HCT116 (cell line): ENCODE data around the gene TAF4B. TPM values are rescaled to one million over a fixed set of nuclear protein-coding genes. Genes with fewer than 3 reads are reported as not detected.

Source experiments
- ATAC-seq: fragments of 200-7000 bp; cut with Tn5 transposase; 2 replicates; pipeline ENCODE4 v1.9.1; 2020; ENCODE audit warnings: mild to moderate bottlenecking, moderate library complexity
- BruUV-seq: library from RNA; stranded (reverse); fragments of 400-500 nt; replicated peaks from 2 replicates; lab custom pipeline; 2021; lab: Mats Ljungman, UMichigan
- CTCF ChIA-PET: fragments of 300-600 bp; sonication (Branson Sonifier 250); formaldehyde crosslinking; loops from one replicate; lab custom pipeline; 2021; ENCODE audit warnings: antibody characterized with exemption; lab: Charles Lee
- POLR2A ChIA-PET: fragments of 300-600, 350-600 bp; sonication (Branson Sonifier 250); formaldehyde crosslinking; loops from one replicate; lab custom pipeline; 2021; ENCODE audit warnings: antibody characterized with exemption; lab: Charles Lee
- RAD21 ChIA-PET, 2 experiments: fragments of 300-600 bp; sonication (Branson Sonifier 250); formaldehyde crosslinking; loops; one replicate each; lab custom pipeline; 2023; ENCODE audit warnings: low total read pairs in 2 of 2; ENCODE audit not compliant: uncharacterized antibody in 2 of 2, unreplicated experiment in 2 of 2, low non-redundant PET in 1 of 2; lab: Charles Lee
- DNase-seq: peaks from one replicate; pipeline ENCODE4 v3.0.0-alpha.2; 2010; ENCODE audit warnings: low read depth, low spot score
- H2AFZ ChIP-seq: fragments of 200-600 bp; shearing (Covaris generic), sonication (generic); 2 replicates; pipeline ENCODE4 v1.6.1; 2017; ENCODE audit warnings: low read depth, mixed run types, mixed read lengths, antibody characterized with exemption, low read length; ENCODE audit not compliant: poor library complexity, severe bottlenecking
- H3K27ac ChIP-seq: 2 replicates; pipeline ENCODE4 v1.5.1; 2012; ENCODE audit warnings: low read depth, low read length
- H3K27me3 ChIP-seq: fragments of 200-600 bp; sonication (generic); 2 replicates; pipeline ENCODE4 v1.6.1; 2016; ENCODE audit warnings: mixed run types, low read length, mixed read lengths; ENCODE audit not compliant: insufficient read depth
- H3K36me3 ChIP-seq, 2 experiments: fragments of 200-500 bp in 1 of 2; fragments of 200-600 bp in 1 of 2; sonication (Bioruptor generic) in 1 of 2; sonication (generic) in 1 of 2; 2 replicates each; pipeline versions ENCODE4 v1.5.1 to v1.6.1; 2014 to 2016; ENCODE audit warnings: low read length in 2 of 2, inconsistent platforms in 1 of 2, mixed read lengths in 1 of 2, mixed run types in 1 of 2; ENCODE audit not compliant: insufficient read depth in 2 of 2, control insufficient read depth in 1 of 2
- H3K4me1 ChIP-seq, 2 experiments: fragments of 200-600 bp in 1 of 2; sonication (generic) in 1 of 2; 2 replicates each; pipeline versions ENCODE4 v1.5.1 to v1.6.1; 2012 to 2017; ENCODE audit warnings: low read length in 2 of 2, inconsistent platforms in 1 of 2, mild to moderate bottlenecking in 1 of 2, mixed read lengths in 1 of 2, mixed run types in 1 of 2, moderate library complexity in 1 of 2; ENCODE audit not compliant: insufficient read depth in 2 of 2, control insufficient read depth in 1 of 2
- H3K4me2 ChIP-seq: fragments of 200-600 bp; sonication (generic); 2 replicates; pipeline ENCODE4 v1.6.1; 2017; ENCODE audit warnings: mixed run types, low read length, mixed read lengths
- H3K4me3 ChIP-seq, 2 experiments: fragments of 200-600 bp in 1 of 2; sonication (generic) in 1 of 2; replicated peaks in 1 of 2; 2 replicates each; pipeline ENCODE4 v1.5.1; 2011 to 2016; ENCODE audit warnings: low read length in 2 of 2, control low read depth in 1 of 2, low read depth in 1 of 2, mild to moderate bottlenecking in 1 of 2, mixed read lengths in 1 of 2, mixed run types in 1 of 2
- H3K79me2 ChIP-seq: fragments of 200-600 bp; sonication (generic); 2 replicates; pipeline ENCODE4 v1.6.1; 2017; ENCODE audit warnings: mild to moderate bottlenecking, mixed run types, low read length, moderate library complexity, mixed read lengths; ENCODE audit not compliant: insufficient read depth
- H3K9ac ChIP-seq: fragments of 200-600 bp; sonication (generic); 2 replicates; pipeline ENCODE4 v1.6.1; 2016; ENCODE audit warnings: low read length, mixed read lengths
- H3K9me2 ChIP-seq: fragments of 200-600 bp; sonication (generic), shearing (Covaris generic); 2 replicates; pipeline ENCODE4 v1.6.1; 2017; ENCODE audit warnings: mixed run types, mild to moderate bottlenecking, moderate library complexity; ENCODE audit not compliant: insufficient read depth
- H3K9me3 ChIP-seq, 2 experiments: fragments of 200-500 bp in 1 of 2; fragments of 200-600 bp in 1 of 2; sonication (Bioruptor generic) in 1 of 2; sonication (generic) in 1 of 2; 2 replicates each; pipeline ENCODE4 v1.6.1; 2014 to 2017; ENCODE audit warnings: low read length in 2 of 2, mixed read lengths in 2 of 2, inconsistent platforms in 1 of 2, low read depth in 1 of 2, mild to moderate bottlenecking in 1 of 2, mixed run types in 1 of 2, moderate library complexity in 1 of 2; ENCODE audit not compliant: control insufficient read depth in 1 of 2, insufficient read depth in 1 of 2
- H4K20me1 ChIP-seq: fragments of 200-600 bp; sonication (generic), shearing (Covaris generic); 2 replicates; pipeline ENCODE4 v1.6.1; 2017; ENCODE audit warnings: mixed run types, mild to moderate bottlenecking, moderate library complexity; ENCODE audit not compliant: insufficient read depth
- CBX3 ChIP-seq: IDR thresholded peaks from 2 replicates; pipeline ENCODE4 v1.6.1; 2012; ENCODE audit warnings: low read depth
- CTCF ChIP-seq, 3 experiments: fragments of 200-600 bp in 1 of 3; sonication (generic) in 1 of 3; IDR thresholded peaks in 2 of 3; conservative IDR thresholded peaks in 1 of 3; 2 replicates each; pipeline ENCODE4 v1.5.1; 2012 to 2017; ENCODE audit warnings: low read depth in 2 of 3, low read length in 2 of 3, antibody characterized with exemption in 1 of 3, borderline replicate concordance in 1 of 3, control low read depth in 1 of 3, mild to moderate bottlenecking in 1 of 3, mixed read lengths in 1 of 3, mixed run types in 1 of 3, moderate library complexity in 1 of 3; ENCODE audit not compliant: insufficient read depth in 1 of 3
- EGR1 ChIP-seq: IDR thresholded peaks from 2 replicates; pipeline ENCODE4 v1.6.1; 2012; ENCODE audit warnings: low read depth
- ELF1 ChIP-seq: IDR thresholded peaks from 2 replicates; pipeline ENCODE4 v1.6.1; 2012; ENCODE audit warnings: low read depth, borderline replicate concordance
- EZH2 ChIP-seq: fragments of 200-600 bp; sonication (generic); IDR thresholded peaks from 2 replicates; pipeline ENCODE4 v1.6.1; 2017; ENCODE audit warnings: antibody characterized with exemption, mixed run types
- EZH2phosphoT487 ChIP-seq: fragments of 200-600 bp; IDR thresholded peaks from 2 replicates; pipeline ENCODE4 v1.6.1; 2018; ENCODE audit warnings: antibody characterized with exemption, borderline replicate concordance
- FOSL1 ChIP-seq: IDR thresholded peaks from 2 replicates; pipeline ENCODE4 v1.6.1; 2012; ENCODE audit warnings: low read depth
- JUND ChIP-seq: IDR thresholded peaks from 2 replicates; pipeline ENCODE4 v1.6.1; 2012
- POLR2AphosphoS5 ChIP-seq: IDR thresholded peaks from 2 replicates; pipeline ENCODE4 v1.6.1; 2011; ENCODE audit warnings: mild to moderate bottlenecking, low read depth, low read length, moderate library complexity
- REST ChIP-seq: IDR thresholded peaks from 2 replicates; pipeline ENCODE4 v1.6.1; 2012; ENCODE audit warnings: low read depth
- SIN3A ChIP-seq: IDR thresholded peaks from 2 replicates; pipeline ENCODE4 v1.6.1; 2012; ENCODE audit warnings: low read depth
- ZBTB33 ChIP-seq: IDR thresholded peaks from 2 replicates; pipeline ENCODE4 v1.6.1; 2011; ENCODE audit warnings: mild to moderate bottlenecking, low read length, moderate library complexity; ENCODE audit not compliant: insufficient replicate concordance; ENCODE audit errors: extremely low read depth
- ZNF274 ChIP-seq: fragments of 200-500 bp; sonication (Bioruptor generic); IDR thresholded peaks from 2 replicates; pipeline ENCODE4 v1.6.1; 2014; ENCODE audit warnings: mild to moderate bottlenecking, low read depth, low read length, inconsistent platforms
- intact Hi-C: fragments of 100-400 bp; cut with micrococcal nuclease; formaldehyde crosslinking; loops from 2 replicates; pipeline ENCODE4 v1.10.0; 2022
- total RNA-seq: library from RNA; stranded (reverse); gene quantifications from one replicate; pipeline ENCODE4 v1.2.1, GENCODE V29; 2021; ENCODE audit not compliant: unreplicated experiment

The TAF4B gene
- total RNA-seq, 1 experiment from 2014 or later = 17.8 TPM

GRCh38 chr18:26286008-26286407, 59.8 kb downstream of the TAF4B start (continued):
- no peak for TF ChIP-seq REST
- TF ChIP-seq POLR2AphosphoS5 = no peak
- no peak for TF ChIP-seq ELF1
- no peak for TF ChIP-seq ZNF274
- no peak for TF ChIP-seq EZH2
- TF ChIP-seq EZH2phosphoT487 = no peak
- TF ChIP-seq SIN3A = no peak
- TF ChIP-seq, all 23 proteins: peak for 0

- peaks cover 0 to 19% of the 10 kb centered on the region in 2 experiments; a peak in 1 of 4 replicates for H3K36me3 ChIP-seq
- intact Hi-C loops = no loop called here
- ChIA-PET RAD21 (no interaction called here), CTCF (no interaction called here), POLR2A (no interaction called here)
- no peak overlapping the region for H3K4me2 ChIP-seq
- H4K20me1 ChIP-seq = no peaks in the 10 kb centered on the region
- H3K9me3 ChIP-seq = no peaks in the 10 kb centered on the region
- H3K4me3 ChIP-seq = no peak overlapping the region
- DNase-seq (no peak), ATAC-seq (no peak)
- H3K9ac ChIP-seq = no peak overlapping the region
- H2AFZ ChIP-seq = no peak overlapping the region
- no peaks in the 10 kb centered on the region for H3K4me1 ChIP-seq
- BruUV-seq = TSS peak; percentile 13
- H3K27me3 ChIP-seq = no peaks in the 10 kb centered on the region
- peaks cover 10% of the 10 kb centered on the region; the same call in 1 of the 2 replicates for H3K79me2 ChIP-seq
- no peaks in the 10 kb centered on the region for H3K9me2 ChIP-seq
- no peak overlapping the region for H3K27ac ChIP-seq
- TF ChIP-seq CTCF (IDR thresholded peaks at IDR 0.05 in 2 of 3, conservative IDR thresholded peaks at IDR 0.05 in 1 of 3; ENCODE audit: borderline replicate concordance in 1 of 3, insufficient read depth in 1 of 3, low read depth in 2 of 3, low read length in 2 of 3) = no peak
- TF ChIP-seq ELF1 = no peak
- TF ChIP-seq REST = no peak
- no peak for TF ChIP-seq FOSL1
- no peak for TF ChIP-seq POLR2AphosphoS5
- TF ChIP-seq EZH2phosphoT487 = no peak
- TF ChIP-seq EGR1 = no peak
- TF ChIP-seq ZBTB33 = no peak
- TF ChIP-seq CBX3 = no peak
- no peak for TF ChIP-seq ZNF274
- no peak for TF ChIP-seq JUND
These were observed 61.4 kb downstream of the TAF4B start for GRCh38 chr18:26287644-26288043.
